Adrenal gland (tissue), 12 donors: ENCODE results near the gene PLAAT4. TPM values are rescaled to one million over a fixed set of nuclear protein-coding genes. Genes with fewer than 3 reads are reported as not detected.
A peak's percentile ranks its signal among the peaks of the same experiment; 100 is the strongest.

ENCODE experiments used
- DNase-seq, 7 donors: peaks; one replicate each; pipeline ENCODE4 v3.0.0-alpha.2; 2019 to 2020
- H3K27ac ChIP-seq, 5 donors: fragments of 200-600 bp; sonication (generic) in 4 of 5; 1 replicate in 3 of 5; 2 replicates in 2 of 5; pipeline versions ENCODE4 v1.5.1 to v1.8.0; 2016 to 2020; ENCODE audit warnings: mild to moderate bottlenecking in 1 of 5
- H3K27me3 ChIP-seq: fragments of 200-600 bp; 2 replicates; pipeline ENCODE4 v1.8.0; 2021
- H3K36me3 ChIP-seq, 2 donors: fragments of 200-600 bp; replicated peaks in 1 of 2; 1 replicate in 1 of 2; 2 replicates in 1 of 2; pipeline versions ENCODE4 v1.5.1 to v1.8.0; 2018 to 2022
- H3K4me1 ChIP-seq, 2 donors: fragments of 200-600 bp; replicated peaks in 1 of 2; 1 replicate in 1 of 2; 2 replicates in 1 of 2; pipeline versions ENCODE4 v1.5.1 to v1.8.0; 2018 to 2021
- H3K4me3 ChIP-seq, 4 donors: fragments of 200-600 bp; sonication (generic) in 3 of 4; one replicate each; pipeline ENCODE4 v1.5.1; 2016 to 2018
- H3K9me3 ChIP-seq, 3 donors: fragments of 200-600 bp; sonication (generic) in 1 of 3; replicated peaks in 1 of 3; 1 replicate in 2 of 3; 2 replicates in 1 of 3; pipeline versions ENCODE4 v1.5.1 to v1.8.0; 2016 to 2021
- POLR2A ChIP-seq, 2 donors: fragments of 450-650 bp; IDR thresholded peaks; one replicate each; pipeline ENCODE4 v1.6.1; 2017; ENCODE audit warnings: antibody characterized with exemption in 2 of 2, mild to moderate bottlenecking in 2 of 2, moderate library complexity in 1 of 2
- WGBS, 4 donors: extraction: QIAGEN DNeasy Blood & Tissue Kit in 2 of 4; methylation state at CpG; one replicate each; pipeline versions ENCODE4 v1.1.5 to v1.1.7; 2013 to 2017; 5-methylcytosine and 5-hydroxymethylcytosine counted together
- intact Hi-C, 2 donors: fragments of 100-400 bp; cut with DNase I; formaldehyde crosslinking; loops; one replicate each; pipeline versions ENCODE4 v1.14.1 to v1.15.0; 2022 to 2023
- polyA plus RNA-seq, 3 donors: library from polyadenylated mRNA; stranded (reverse); fragments of 200-250 nt in 2 of 3; fragments of 350-450 nt in 1 of 3; fragmentation: Illumina TruSeq in 1 of 3; extraction: RNeasy Lipid Tissue Mini Kit (QIAGEN cat#74804) in 1 of 3; gene quantifications; one replicate each; pipeline ENCODE4 v1.2.3, GENCODE V29; 2013 to 2014
- total RNA-seq, 9 donors: library from RNA; depleted of rRNA in 4 of 9; stranded (reverse); fragments of >200 nt in 4 of 9; fragments of 120-200 nt in 1 of 9; fragmentation: NEBNext Ultra II Directional in 1 of 9; extraction: Animal tissue kit (Norgen Biotek cat#: 25700) in 1 of 9; gene quantifications; one replicate each; pipeline versions ENCODE4 v1.1.0 to v1.2.4, GENCODE V29; 2013 to 2023
- TF ChIP-seq, protein P1 (sequence below), 6 experiments: fragments of 450-650 bp in 4 of 6; fragments of 200-600 bp in 2 of 6; sonication (generic) in 1 of 6; IDR thresholded peaks; 1 replicate in 5 of 6; 2 replicates in 1 of 6; pipeline versions ENCODE4 v1.5.1 to v1.8.0; 2016 to 2021; ENCODE audit warnings: antibody characterized with exemption in 6 of 6, mild to moderate bottlenecking in 2 of 6, moderate library complexity in 1 of 6
- donor health status: healthy with polysubstance abuse.
- donor health status: Bipolar disorder and iron deficiency.
- donor health status: DM: yes; HTN: yes; CAD: no.
- donor health status: DM: no; HTN: no; CAD: no.
- donor health status: DM: no; HTN: no; CAD: no.
- donor health status: DM: yes; HTN: yes; CAD: no.

PLAAT4 gene
- total and polyA plus RNA-seq, 12 donors = 3.7 to 49.5 (median 27.1) TPM

DNA sequence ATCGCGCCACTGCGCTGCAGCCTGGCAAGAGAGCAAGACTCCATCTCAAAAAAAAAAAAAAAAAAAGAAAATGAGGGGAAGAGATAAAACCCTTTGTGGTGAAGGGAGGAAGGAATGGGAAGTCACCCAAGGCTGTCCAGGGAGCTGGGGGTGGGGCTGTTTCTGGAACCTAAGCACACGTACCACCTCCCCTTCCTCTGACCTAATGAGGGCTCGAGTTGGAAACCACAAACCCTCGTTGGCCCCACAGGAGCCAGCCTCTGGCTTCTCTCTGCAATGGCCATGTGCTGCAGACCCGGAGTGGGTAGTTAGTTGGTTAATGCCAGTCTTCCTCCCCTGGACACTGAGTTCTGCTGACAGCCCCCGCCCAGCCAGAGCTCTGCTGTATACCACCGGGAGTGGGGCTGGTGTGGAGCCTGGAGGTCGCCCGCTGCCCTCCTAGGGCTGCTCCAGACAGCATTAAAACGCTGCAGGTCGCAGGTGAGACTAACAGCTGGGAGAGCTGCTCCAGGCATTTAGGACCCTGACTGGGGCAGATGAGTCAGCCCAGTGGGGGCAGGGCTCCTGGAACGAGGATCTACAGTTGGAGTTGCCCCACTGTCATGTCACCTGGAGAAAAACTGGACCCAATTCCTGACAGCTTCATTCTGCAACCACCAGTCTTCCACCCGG, 30.6 kb upstream of the PLAAT4 start, which contains the start of gene LGALS12:
LGALS12 (plus strand) TSS at position 228 of the 672 bp plus-strand sequence; CDS start at position 603, 375 bp downstream.
- TF ChIP-seq POLR2A (IDR thresholded peaks at IDR 0.05) = no peak
- TF ChIP-seq, protein P1, sequence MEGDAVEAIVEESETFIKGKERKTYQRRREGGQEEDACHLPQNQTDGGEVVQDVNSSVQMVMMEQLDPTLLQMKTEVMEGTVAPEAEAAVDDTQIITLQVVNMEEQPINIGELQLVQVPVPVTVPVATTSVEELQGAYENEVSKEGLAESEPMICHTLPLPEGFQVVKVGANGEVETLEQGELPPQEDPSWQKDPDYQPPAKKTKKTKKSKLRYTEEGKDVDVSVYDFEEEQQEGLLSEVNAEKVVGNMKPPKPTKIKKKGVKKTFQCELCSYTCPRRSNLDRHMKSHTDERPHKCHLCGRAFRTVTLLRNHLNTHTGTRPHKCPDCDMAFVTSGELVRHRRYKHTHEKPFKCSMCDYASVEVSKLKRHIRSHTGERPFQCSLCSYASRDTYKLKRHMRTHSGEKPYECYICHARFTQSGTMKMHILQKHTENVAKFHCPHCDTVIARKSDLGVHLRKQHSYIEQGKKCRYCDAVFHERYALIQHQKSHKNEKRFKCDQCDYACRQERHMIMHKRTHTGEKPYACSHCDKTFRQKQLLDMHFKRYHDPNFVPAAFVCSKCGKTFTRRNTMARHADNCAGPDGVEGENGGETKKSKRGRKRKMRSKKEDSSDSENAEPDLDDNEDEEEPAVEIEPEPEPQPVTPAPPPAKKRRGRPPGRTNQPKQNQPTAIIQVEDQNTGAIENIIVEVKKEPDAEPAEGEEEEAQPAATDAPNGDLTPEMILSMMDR (IDR thresholded peaks at IDR 0.05) = no peak
- DNase-seq = peak in 2 of 7 donors; percentile 17 to 26
- Histone ChIP-seq H3K4me3 (no peak within 1 kb of the TSS), H3K27ac (no peak within 1 kb of the TSS), H3K9me3 (no peaks in the 10 kb centered on the region), H3K4me1 (peaks cover 0 to 7% of the 10 kb centered on the region in 2 donors), H3K27me3 (no peaks in the 10 kb centered on the region), H3K36me3 (no peaks in the 10 kb centered on the region)
- intact Hi-C loops = no loop called here
- 61 to 69% (median 66%) methylated on average over 8 to 15 of the region's 15 CpGs for WGBS, 4 donors

DNA sequence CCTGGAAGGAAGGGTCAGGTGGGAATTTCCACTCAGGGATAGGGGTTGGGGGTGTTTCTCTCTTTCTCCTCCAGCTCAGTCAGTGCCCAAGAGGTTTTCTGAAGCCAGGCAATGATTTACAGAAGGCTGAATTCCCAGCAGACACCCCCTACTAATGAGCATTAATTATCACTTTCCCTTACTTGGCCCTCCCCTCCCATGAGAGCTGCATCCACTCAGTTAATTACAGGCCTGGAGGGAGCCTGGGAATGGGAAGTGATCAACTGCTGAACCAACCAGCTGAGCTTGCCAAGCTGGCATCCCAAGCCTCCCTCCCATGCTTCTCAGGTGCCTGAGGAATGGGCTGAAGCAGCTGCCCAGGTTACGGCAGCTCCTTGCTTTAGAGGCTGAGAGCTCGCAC, 29.7 kb upstream of the PLAAT4 start:
- 85 to 100% (median 94%) methylated on average over 1 to 2 of the region's 2 CpGs for WGBS, 4 donors

DNA sequence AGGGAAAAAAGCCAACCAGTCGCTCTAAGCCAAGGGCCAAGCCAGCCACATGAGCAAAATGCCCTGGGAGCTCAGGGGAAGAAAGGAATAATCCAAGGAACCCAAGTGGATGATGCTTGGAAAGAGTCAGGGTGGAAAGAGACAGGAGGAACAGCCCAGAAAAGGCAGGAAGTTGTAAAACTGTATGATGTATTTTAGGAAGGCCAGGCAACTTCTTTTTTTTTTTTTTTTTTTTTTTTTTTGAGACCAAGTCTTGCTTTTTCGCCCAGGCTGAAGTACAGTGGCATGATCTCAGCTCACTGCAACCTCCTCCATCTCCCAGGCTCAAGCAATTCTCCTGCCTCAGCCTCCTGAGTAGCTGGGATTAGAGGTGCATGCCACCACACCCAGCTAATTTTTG, 29.1 kb upstream of the PLAAT4 start:
- H3K4me1 ChIP-seq = peaks cover 0 to 7% of the 10 kb centered on the region in 2 donors
- H3K27me3 ChIP-seq = no peaks in the 10 kb centered on the region
- intact Hi-C loops = no loop called here
- no peak for TF ChIP-seq POLR2A (IDR thresholded peaks at IDR 0.05)
- TF ChIP-seq, protein P1 (IDR thresholded peaks at IDR 0.05) = no peak
- 75 to 84% (median 80%) methylated on average over 2 of the region's 2 CpGs for whole genome bisulfite sequencing, 4 donors
- H3K36me3 ChIP-seq = no peaks in the 10 kb centered on the region
- no peak overlapping the region for H3K4me3 ChIP-seq
- no peak overlapping the region for H3K27ac ChIP-seq
- no peaks in the 10 kb centered on the region for H3K9me3 ChIP-seq
- DNase-seq = no peak

More for the DNA sequence above, 29.7 kb upstream of the PLAAT4 start:
- Histone ChIP-seq H3K9me3 (no peaks in the 10 kb centered on the region), H3K4me1 (peaks cover 0 to 7% of the 10 kb centered on the region in 2 donors), H3K27me3 (no peaks in the 10 kb centered on the region), H3K27ac (no peak overlapping the region), H3K36me3 (no peaks in the 10 kb centered on the region), H3K4me3 (no peak overlapping the region)
- no peak for DNase-seq
- TF ChIP-seq POLR2A (IDR thresholded peaks at IDR 0.05) = no peak
- TF ChIP-seq, protein P1 (IDR thresholded peaks at IDR 0.05) = no peak
- intact Hi-C loops = no loop called here

DNA sequence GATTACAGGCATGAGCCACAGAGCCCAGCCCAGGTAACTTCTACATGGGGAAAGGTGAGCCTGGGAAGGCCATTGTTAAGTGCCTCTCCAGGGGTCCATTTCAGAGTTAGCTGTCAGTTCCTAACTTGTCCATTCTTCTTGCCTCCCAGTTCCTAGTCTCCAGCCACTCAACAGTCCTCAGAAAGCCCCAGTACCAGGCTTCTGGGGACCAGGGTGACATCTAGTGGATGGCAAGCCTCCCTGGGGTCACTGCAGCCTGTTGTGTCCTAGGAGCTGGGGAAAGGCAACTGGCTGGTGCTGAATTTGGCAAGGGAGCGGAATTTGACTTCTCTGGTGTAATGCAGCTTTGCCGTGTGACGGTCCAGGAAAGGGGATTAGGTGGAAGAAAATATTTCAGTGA, 28.6 kb upstream of the PLAAT4 start:
- Histone ChIP-seq H3K9me3 (no peaks in the 10 kb centered on the region), H3K36me3 (no peaks in the 10 kb centered on the region), H3K27ac (no peak overlapping the region), H3K27me3 (no peaks in the 10 kb centered on the region), H3K4me3 (no peak overlapping the region), H3K4me1 (peaks cover 0 to 7% of the 10 kb centered on the region in 2 donors)
- intact Hi-C loops = no loop called here
- WGBS, 4 donors = 74 to 94% (median 77%) methylated on average over 3 of the region's 3 CpGs
- peak; percentile 52 to 80 (median 65) for DNase-seq
- TF ChIP-seq POLR2A (IDR thresholded peaks at IDR 0.05) = no peak
- TF ChIP-seq, protein P1 (IDR thresholded peaks at IDR 0.05) = peak in 5 of 6 experiments; percentile 30 to 62 (median 45)
